ENCODE results near the gene CCK. TPM values are rescaled to one million over a fixed set of nuclear protein-coding genes. Genes with fewer than 3 reads are reported as not detected.

CCK gene
- total RNA-seq, 2 donors from 2014 or later: not detected

GRCh38 chr3:42229266-42229941 lies 36.6 kb downstream of the CCK start:
- intact Hi-C loops (cut with DNase I): loop anchor here (10.0 kb wide), 1 partner anchor 305 kb away; no protein-coding TSS in a partner anchor

GRCh38 chr3:42228796-42229195 lies 37.2 kb downstream of the CCK start:
- H3K4me1 ChIP-seq: no peaks in the 10 kb centered on the region
- no peaks in the 10 kb centered on the region for H3K36me3 ChIP-seq (replicated peaks in 1 of 2; ENCODE audit: insufficient read depth in 1 of 2, low read depth in 2 of 2)
- intact Hi-C loops (cut with DNase I): loop anchor here (10.0 kb wide), 1 partner anchor 306 kb away; no protein-coding TSS in a partner anchor
- ATAC-seq (no peak), DNase-seq (no peak)
- no peaks in the 10 kb centered on the region for H3K9me3 ChIP-seq
- H3K27ac ChIP-seq: no peak overlapping the region
- TF ChIP-seq POLR2A (IDR thresholded peaks at IDR 0.05): no peak
- TF ChIP-seq, protein P1, sequence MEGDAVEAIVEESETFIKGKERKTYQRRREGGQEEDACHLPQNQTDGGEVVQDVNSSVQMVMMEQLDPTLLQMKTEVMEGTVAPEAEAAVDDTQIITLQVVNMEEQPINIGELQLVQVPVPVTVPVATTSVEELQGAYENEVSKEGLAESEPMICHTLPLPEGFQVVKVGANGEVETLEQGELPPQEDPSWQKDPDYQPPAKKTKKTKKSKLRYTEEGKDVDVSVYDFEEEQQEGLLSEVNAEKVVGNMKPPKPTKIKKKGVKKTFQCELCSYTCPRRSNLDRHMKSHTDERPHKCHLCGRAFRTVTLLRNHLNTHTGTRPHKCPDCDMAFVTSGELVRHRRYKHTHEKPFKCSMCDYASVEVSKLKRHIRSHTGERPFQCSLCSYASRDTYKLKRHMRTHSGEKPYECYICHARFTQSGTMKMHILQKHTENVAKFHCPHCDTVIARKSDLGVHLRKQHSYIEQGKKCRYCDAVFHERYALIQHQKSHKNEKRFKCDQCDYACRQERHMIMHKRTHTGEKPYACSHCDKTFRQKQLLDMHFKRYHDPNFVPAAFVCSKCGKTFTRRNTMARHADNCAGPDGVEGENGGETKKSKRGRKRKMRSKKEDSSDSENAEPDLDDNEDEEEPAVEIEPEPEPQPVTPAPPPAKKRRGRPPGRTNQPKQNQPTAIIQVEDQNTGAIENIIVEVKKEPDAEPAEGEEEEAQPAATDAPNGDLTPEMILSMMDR (IDR thresholded peaks at IDR 0.05): no peak
- no peaks in the 10 kb centered on the region for H3K27me3 ChIP-seq
- WGBS, 2 donors: 35% methylated on average over 5 of the region's 5 CpGs
- H3K4me3 ChIP-seq: no peak overlapping the region

More at GRCh38 chr3:42229266-42229941, 36.6 kb downstream of the CCK start:
- Histone ChIP-seq H3K27me3 (no peaks in the 10 kb centered on the region), H3K4me3 (no peak overlapping the region), H3K9me3 (no peaks in the 10 kb centered on the region), H3K36me3 (replicated peaks in 1 of 2; ENCODE audit: insufficient read depth in 1 of 2, low read depth in 2 of 2) (no peaks in the 10 kb centered on the region), H3K4me1 (no peaks in the 10 kb centered on the region), H3K27ac (no peak overlapping the region)
- 43 to 49% methylated on average over 5 of the region's 5 CpGs for WGBS, 2 donors
- DNase-seq: no peak
- TF ChIP-seq POLR2A (IDR thresholded peaks at IDR 0.05): no peak
- TF ChIP-seq, protein P1 (IDR thresholded peaks at IDR 0.05): no peak
- ATAC-seq: no peak

- Histone ChIP-seq H3K9me3 (no peaks in the 10 kb centered on the region), H3K27ac (no peak overlapping the region), H3K36me3 (replicated peaks in 1 of 2; ENCODE audit: insufficient read depth in 1 of 2, low read depth in 2 of 2) (peaks cover 0 to 9% of the 10 kb centered on the region in 2 donors), H3K4me1 (no peaks in the 10 kb centered on the region), H3K27me3 (no peaks in the 10 kb centered on the region), H3K4me3 (no peak overlapping the region)
- ATAC-seq (no peak), DNase-seq (no peak)
- 81 to 86% methylated on average over 11 of the region's 11 CpGs for WGBS, 2 donors
- intact Hi-C loops (cut with DNase I): loop anchor here (10.0 kb wide), 1 partner anchor 308 kb away; no protein-coding TSS in a partner anchor
- TF ChIP-seq, protein P1 (IDR thresholded peaks at IDR 0.05): no peak
Measured at GRCh38 chr3:42226470-42227425, 39.2 kb downstream of the CCK start.

- WGBS, 2 donors: 82 to 96% methylated on average over 5 of the region's 5 CpGs
- intact Hi-C loops (cut with DNase I): loop anchor here (10.0 kb wide), 1 partner anchor 309 kb away; no protein-coding TSS in a partner anchor
Measured at GRCh38 chr3:42225486-42226363, 40.3 kb downstream of the CCK start.

More at GRCh38 chr3:42225486-42226363, 40.3 kb downstream of the CCK start:
- DNase-seq: no peak
- Histone ChIP-seq H3K9me3 (no peaks in the 10 kb centered on the region), H3K27ac (no peak overlapping the region), H3K4me3 (no peak overlapping the region), H3K36me3 (replicated peaks in 1 of 2; ENCODE audit: insufficient read depth in 1 of 2, low read depth in 2 of 2) (peaks cover 0 to 9% of the 10 kb centered on the region in 2 donors), H3K27me3 (no peaks in the 10 kb centered on the region), H3K4me1 (no peaks in the 10 kb centered on the region)
- TF ChIP-seq, protein P1 (IDR thresholded peaks at IDR 0.05): no peak
- no peak for TF ChIP-seq POLR2A (IDR thresholded peaks at IDR 0.05)
- ATAC-seq: no peak
